HuH-7 (cell line): Measurements from ENCODE around the gene PROP1.
"Not testable (repeated sequence)": the region's sequence is repeated elsewhere in the genome, so short reads cannot be mapped to it uniquely, and the experiment has no call there.

Experiments used
- DNase-seq: peaks from one replicate; pipeline ENCODE4 v3.0.0; 2011; ENCODE audit warnings: low spot score

Gene PROP1

GRCh38 chr5:177982072-177982727 lies 13.8 kb downstream of the PROP1 start:
- DNase-seq: no peak

GRCh38 chr5:177981296-177982071 lies 14.6 kb downstream of the PROP1 start:
- no peak for DNase-seq

- DNase-seq: no peak
Measured at GRCh38 chr5:177980743-177981151, 15.3 kb downstream of the PROP1 start.

GRCh38 chr5:177977600-177977999 lies 18.4 kb downstream of the PROP1 start:
- not testable (repeated sequence) for DNase-seq

GRCh38 chr5:177973066-177973635 lies 22.9 kb downstream of the PROP1 start:
- DNase-seq: no peak

GRCh38 chr5:177972613-177973012 lies 23.4 kb downstream of the PROP1 start:
- DNase-seq: no peak

- DNase-seq: not testable (repeated sequence)
Measured at GRCh38 chr5:177972014-177972413, 24.0 kb downstream of the PROP1 start.

GRCh38 chr5:177968661-177969211 lies 27.3 kb downstream of the PROP1 start:
- no peak for DNase-seq

GRCh38 chr5:177967221-177967887 lies 28.7 kb downstream of the PROP1 start:
- no peak for DNase-seq

GRCh38 chr5:177966839-177967166 lies 29.2 kb downstream of the PROP1 start:
- DNase-seq: no peak

GRCh38 chr5:177966009-177966838 lies 29.8 kb downstream of the PROP1 start:
- DNase-seq: no peak

- no peak for DNase-seq
Measured at GRCh38 chr5:177964471-177964870, 31.6 kb downstream of the PROP1 start.

- no peak for DNase-seq
Measured at GRCh38 chr5:177963966-177964365, 32.1 kb downstream of the PROP1 start.

GRCh38 chr5:177959315-177959714 lies 36.7 kb downstream of the PROP1 start:
- DNase-seq: no peak

- DNase-seq: no peak
Measured at GRCh38 chr5:177958696-177959095, 37.3 kb downstream of the PROP1 start.

GRCh38 chr5:177957241-177957640 lies 38.8 kb downstream of the PROP1 start:
- no peak for DNase-seq

- DNase-seq: not testable (repeated sequence)
Measured at GRCh38 chr5:177953101-177953500, 42.9 kb downstream of the PROP1 start.

GRCh38 chr5:177949656-177950055 lies 46.4 kb downstream of the PROP1 start:
- DNase-seq: not testable (repeated sequence)

- DNase-seq: not testable (repeated sequence)
Measured at GRCh38 chr5:177949065-177949464, 47.0 kb downstream of the PROP1 start.

- DNase-seq: not testable (repeated sequence)
Measured at GRCh38 chr5:177947912-177948311, 48.1 kb downstream of the PROP1 start.

- DNase-seq: not testable (repeated sequence)
Measured at GRCh38 chr5:177945601-177946283, 50.3 kb downstream of the PROP1 start.
